ENCODE results near the gene CXorf65.

Gene CXorf65

GRCh38 chrX:71057848-71058530 lies 48.6 kb downstream of the CXorf65 start:
- no peak for DNase-seq

- no peak for DNase-seq
Measured at GRCh38 chrX:71056867-71057266, 49.7 kb downstream of the CXorf65 start.

All from islet precursor cell (in vitro differentiated cells).